ENCODE measurements around the gene OR2AG1.
"Not testable (repeated sequence)": the region's sequence is repeated elsewhere in the genome, so short reads cannot be mapped to it uniquely, and the experiment has no call there.

Gene OR2AG1

DNA sequence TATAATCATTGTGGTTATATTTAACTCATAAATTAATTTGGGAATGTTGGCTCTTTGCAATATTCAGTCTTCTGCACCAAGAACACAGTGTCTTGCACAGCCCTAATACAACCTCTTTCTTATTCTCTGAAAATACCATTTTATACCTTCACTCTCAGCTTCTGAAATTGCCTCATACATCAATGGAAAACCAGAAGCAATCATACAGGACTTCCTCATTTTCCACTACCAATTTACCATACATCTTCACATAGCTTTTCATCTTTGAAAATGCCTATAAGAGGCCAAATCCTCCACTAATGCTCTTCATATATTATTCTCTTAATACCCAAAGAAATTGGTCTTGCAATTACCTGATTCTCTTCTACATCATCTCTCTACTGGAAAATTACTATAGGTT is 4.3 kb upstream of the OR2AG1 start:
- DNase-seq, result no peak
- in situ Hi-C loops (cut with HindIII; ENCODE audit: low pct_ligation_motif_present, low pct_unique_long_range_greater_than_20kb, low sequenced_read_pairs), result no loop called here

DNA sequence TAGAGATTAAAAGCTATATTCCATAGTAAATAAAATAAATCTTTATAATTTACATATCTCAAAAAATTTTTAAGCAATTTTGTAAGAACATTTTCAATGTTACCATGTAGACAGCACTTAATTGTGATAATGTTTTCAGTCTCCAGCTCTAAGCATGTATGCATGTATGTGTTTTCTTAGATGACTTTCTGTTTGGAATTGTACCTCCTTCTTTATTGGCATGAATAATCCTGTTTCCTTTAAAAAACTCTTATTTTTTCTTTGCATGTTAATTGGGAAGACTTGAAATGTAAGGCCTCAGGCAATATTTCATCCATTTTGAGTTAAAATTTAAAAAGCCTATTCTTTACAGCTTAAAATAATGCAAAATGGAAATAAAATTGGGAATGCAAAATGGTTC is 2.0 kb upstream of the OR2AG1 start:
- in situ Hi-C loops (cut with HindIII; ENCODE audit: low pct_ligation_motif_present, low pct_unique_long_range_greater_than_20kb, low sequenced_read_pairs), result no loop called here
- no peak for DNase-seq

DNA sequence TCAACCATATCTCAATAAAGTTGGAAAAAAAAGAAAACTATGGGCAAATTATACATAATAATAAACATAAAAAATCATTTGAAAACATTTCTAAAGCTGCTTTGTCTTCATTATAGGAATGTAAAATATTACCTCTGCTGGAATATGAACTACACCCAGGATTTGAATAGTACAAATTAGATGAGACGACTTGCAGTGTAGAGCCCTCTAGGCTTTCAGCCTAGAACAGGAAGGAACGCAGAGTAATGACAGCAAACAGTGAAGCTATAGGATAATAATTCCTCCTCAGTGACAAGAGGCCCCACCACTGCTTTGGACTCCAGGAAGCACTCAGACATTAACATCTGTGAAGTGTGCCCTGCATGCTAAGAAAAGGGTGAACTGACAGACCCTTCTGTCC is 7.7 kb downstream of the OR2AG1 start:
- no peak for DNase-seq
- in situ Hi-C loops (cut with HindIII; ENCODE audit: low pct_ligation_motif_present, low pct_unique_long_range_greater_than_20kb, low sequenced_read_pairs), result no loop called here

- in situ Hi-C loops (cut with HindIII; ENCODE audit: low pct_ligation_motif_present, low pct_unique_long_range_greater_than_20kb, low sequenced_read_pairs), result no loop called here
- DNase-seq, result no peak
These were observed 11.8 kb downstream of the OR2AG1 start for GRCh38 chr11:6794639-6795038.

GRCh38 chr11:6799402-6799801 is 16.6 kb downstream of the OR2AG1 start, which contains the start of gene OR6A2:
Gene OR6A2 (minus strand): TSS chr11:6799689. CDS start chr11:6795708, 3,981 bp downstream.
- in situ Hi-C loops (cut with HindIII; ENCODE audit: low pct_ligation_motif_present, low pct_unique_long_range_greater_than_20kb, low sequenced_read_pairs), result no loop called here
- no peak for DNase-seq

DNA sequence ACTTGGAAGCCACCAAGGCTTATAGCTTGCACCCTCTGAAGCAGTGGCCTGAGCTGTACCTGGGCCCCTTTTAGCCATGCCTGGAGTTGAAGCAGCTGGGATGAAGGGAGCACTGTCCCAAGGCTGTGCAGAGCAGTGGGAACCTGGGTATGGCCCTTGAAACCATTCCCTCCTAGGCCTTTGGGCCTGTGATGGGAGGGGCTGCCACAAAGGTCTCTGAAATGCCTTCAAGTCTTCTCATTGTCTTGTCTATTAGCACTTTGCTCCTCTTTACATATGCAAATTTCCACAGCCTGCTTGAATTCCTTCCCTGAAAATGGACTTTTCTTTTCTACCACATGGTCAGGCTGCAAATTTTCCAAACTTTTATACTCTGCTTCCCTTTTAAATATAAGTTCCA is 18.3 kb downstream of the OR2AG1 start:
- in situ Hi-C loops (cut with HindIII; ENCODE audit: low pct_ligation_motif_present, low pct_unique_long_range_greater_than_20kb, low sequenced_read_pairs); DNase-seq: not testable (repeated sequence)

GRCh38 chr11:6812390-6813005 is 29.7 kb downstream of the OR2AG1 start:
- DNase-seq, result peak; percentile 43
- in situ Hi-C loops (cut with HindIII; ENCODE audit: low pct_ligation_motif_present, low pct_unique_long_range_greater_than_20kb, low sequenced_read_pairs), result no loop called here

DNA sequence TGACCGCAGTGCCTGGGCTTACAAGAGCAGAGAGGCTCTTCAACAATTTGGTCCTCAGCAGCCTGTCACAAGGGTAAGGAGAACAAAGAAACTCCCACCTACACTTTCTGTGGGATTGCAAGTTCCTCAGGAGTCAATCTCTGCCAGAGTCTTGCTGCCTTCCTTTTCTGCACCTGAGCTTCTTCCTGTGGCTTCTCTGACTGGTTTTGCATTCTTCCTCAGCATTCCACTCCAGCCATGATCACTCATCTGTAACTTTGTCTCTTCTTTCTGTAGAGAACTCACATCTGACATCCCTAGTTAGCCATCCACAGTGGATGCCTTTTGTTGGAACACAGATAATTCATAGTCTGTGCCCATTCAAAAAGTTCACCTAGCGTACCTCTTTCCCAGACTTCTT is 30.8 kb downstream of the OR2AG1 start:
- DNase-seq, result no peak
- in situ Hi-C loops (cut with HindIII; ENCODE audit: low pct_ligation_motif_present, low pct_unique_long_range_greater_than_20kb, low sequenced_read_pairs), result no loop called here

DNA sequence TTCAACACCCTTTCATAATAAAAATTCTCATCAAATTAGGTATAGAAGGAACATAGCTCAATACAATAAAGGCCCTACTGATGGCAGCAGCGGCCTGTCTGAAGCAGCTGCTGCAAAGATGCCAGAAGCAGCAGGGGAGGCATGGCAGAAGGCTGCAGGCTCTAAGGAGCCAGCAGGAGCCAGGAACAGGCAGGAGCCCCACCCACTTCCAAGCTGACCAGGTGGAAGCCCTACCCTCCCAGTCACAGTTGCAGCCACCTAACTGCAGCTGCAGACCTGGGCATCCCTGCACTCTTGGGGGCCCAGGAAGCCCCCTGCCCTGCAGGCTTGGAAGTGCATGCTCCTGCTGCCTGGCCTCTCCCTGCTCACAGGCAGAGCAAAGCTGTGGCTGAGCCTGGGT is 34.9 kb downstream of the OR2AG1 start:
- no peak for DNase-seq
- in situ Hi-C loops (cut with HindIII; ENCODE audit: low pct_ligation_motif_present, low pct_unique_long_range_greater_than_20kb, low sequenced_read_pairs), result no loop called here

DNA sequence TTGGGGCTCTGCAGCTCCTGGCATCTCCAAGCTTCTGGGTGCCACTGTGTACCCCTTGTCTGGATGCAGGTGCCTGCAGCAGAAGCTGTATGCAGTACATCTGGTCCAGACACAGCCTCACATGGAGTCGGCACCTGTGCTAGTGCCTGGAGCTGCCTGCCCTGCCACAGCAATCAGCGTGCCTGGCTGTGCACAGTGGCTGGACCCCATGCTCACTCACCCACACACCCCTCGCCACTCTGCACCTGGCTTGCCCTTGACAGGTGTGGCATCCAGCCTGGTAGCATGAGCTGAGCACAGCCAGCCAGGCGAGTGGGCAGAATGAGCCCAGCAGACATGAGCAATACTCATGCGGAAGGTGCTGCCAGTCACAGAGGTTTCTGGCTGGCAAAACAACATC is 36.1 kb downstream of the OR2AG1 start:
- in situ Hi-C loops (cut with HindIII; ENCODE audit: low pct_ligation_motif_present, low pct_unique_long_range_greater_than_20kb, low sequenced_read_pairs), result no loop called here
- DNase-seq, result no peak

GRCh38 chr11:6824136-6824823 is 41.5 kb downstream of the OR2AG1 start:
- in situ Hi-C loops (cut with HindIII; ENCODE audit: low pct_ligation_motif_present, low pct_unique_long_range_greater_than_20kb, low sequenced_read_pairs), result no loop called here

DNA sequence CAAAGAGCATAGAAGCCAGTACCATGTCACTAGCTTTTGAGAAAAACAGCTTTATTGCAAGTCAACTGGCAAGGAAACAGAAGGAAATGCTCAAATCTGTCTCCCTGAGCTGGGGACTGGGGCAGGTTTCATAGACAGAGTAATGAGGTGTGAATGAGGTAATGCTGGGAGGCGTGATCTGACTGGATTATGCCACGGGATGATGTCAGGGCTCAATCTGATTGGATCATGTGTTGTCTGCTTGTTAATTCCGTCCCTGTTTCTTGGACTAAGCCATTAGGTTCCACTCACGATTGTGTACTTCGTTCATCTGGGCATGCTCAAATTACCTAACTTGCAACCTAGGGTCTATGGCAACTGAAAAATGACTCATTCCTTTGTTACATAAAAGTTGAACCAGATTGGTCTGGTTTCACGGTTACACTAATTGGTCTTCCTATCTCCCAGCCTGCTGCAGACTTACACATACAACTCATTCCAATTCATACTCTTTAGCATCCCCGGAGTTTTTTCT is 42.5 kb downstream of the OR2AG1 start:
- no peak for DNase-seq
- in situ Hi-C loops (cut with HindIII; ENCODE audit: low pct_ligation_motif_present, low pct_unique_long_range_greater_than_20kb, low sequenced_read_pairs), result no loop called here

More at GRCh38 chr11:6824136-6824823, 41.5 kb downstream of the OR2AG1 start:
- DNase-seq, result no peak

DNA sequence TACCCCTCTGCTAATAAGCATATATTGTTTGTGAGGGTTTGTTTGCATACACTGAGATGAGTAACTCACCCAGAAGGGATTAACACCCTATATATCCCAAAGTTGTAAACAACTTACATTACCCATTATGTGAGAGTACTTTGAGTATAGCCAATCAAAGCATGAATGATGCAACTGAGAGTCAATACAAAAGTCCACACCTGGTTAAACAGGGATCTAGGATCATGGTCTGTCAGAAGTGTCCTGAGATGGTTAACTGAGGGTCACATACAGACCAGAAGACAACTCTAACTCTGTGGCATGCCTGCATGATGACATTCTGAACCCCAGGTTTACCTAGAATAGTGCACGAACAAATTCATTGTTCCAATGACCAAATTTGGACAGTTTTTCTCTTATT is 45.3 kb downstream of the OR2AG1 start:
- in situ Hi-C loops (cut with HindIII; ENCODE audit: low pct_ligation_motif_present, low pct_unique_long_range_greater_than_20kb, low sequenced_read_pairs), result no loop called here
- no peak for DNase-seq

DNA sequence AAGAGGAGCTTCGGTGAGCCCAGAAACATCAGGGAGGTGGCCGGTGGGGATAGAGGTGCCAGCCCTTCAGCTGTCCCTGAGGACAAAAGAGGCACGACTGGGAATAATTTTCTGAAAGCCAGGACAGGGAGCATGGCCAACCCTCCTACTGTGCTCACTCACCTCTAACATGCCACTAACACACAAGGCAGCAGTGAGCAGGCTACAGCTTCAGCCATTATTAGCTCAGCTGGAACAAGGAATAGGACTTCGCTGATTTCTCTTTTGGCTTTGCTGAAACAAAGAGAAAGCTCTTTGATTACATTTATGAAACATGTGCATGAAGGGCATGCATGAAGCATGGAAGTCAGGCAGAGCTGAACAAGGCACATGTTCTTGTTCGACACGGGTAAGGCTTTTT is 50.5 kb downstream of the OR2AG1 start:
- DNase-seq, result no peak
- in situ Hi-C loops (cut with HindIII; ENCODE audit: low pct_ligation_motif_present, low pct_unique_long_range_greater_than_20kb, low sequenced_read_pairs), result no loop called here

DNA sequence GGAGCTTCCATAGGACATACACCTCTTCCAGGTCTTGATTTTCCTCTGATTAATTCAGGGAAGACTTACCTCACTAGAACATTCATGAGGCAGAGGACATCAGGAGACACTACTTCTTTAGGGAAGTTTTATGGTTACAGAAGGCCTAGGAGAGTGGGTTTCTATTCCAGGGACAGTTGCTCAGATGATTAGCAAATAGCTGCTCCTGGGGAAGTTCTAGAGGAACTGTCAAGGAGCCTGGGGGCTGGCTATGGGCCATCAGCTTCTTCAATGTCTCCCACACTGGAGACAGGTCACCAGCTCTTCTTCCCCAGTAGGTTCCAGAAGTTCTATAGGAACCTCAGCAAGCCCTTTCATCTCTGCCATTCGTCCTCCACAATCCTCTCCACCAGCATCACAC is 51.2 kb downstream of the OR2AG1 start:
- in situ Hi-C loops (cut with HindIII; ENCODE audit: low pct_ligation_motif_present, low pct_unique_long_range_greater_than_20kb, low sequenced_read_pairs), result no loop called here
- DNase-seq, result no peak
